HUDEP-2 (cell line): ENCODE results near the gene PLXNB3.
A peak's percentile ranks its signal among the peaks of the same experiment; 100 is the strongest.

Experiments
- DNase-seq, 76 experiments: peaks; one replicate each; lab custom pipeline; 2025; ENCODE audit not compliant: unreplicated experiment in 76 of 76; lab: John Stamatoyannopoulos, UW

PLXNB3 gene

GRCh38 chrX:153750127-153750774 lies 13.8 kb upstream of the PLXNB3 start:
- DNase-seq = no peak

- DNase-seq = no peak
Measured at GRCh38 chrX:153755136-153755535, 8.9 kb upstream of the PLXNB3 start.

GRCh38 chrX:153761863-153762262 lies 2.2 kb upstream of the PLXNB3 start:
- DNase-seq = no peak

- DNase-seq = no peak
Measured at GRCh38 chrX:153762626-153763173, 1.3 kb upstream of the PLXNB3 start.

GRCh38 chrX:153763298-153763932 lies 634 bp upstream of the PLXNB3 start:
- no peak for DNase-seq

- DNase-seq = no peak
Measured at GRCh38 chrX:153764786-153765137, 713 bp downstream of the PLXNB3 start.

- DNase-seq = peak in 69 of 76 experiments; percentile 2 to 71 (median 40)
Measured at GRCh38 chrX:153765138-153766079, 1.4 kb downstream of the PLXNB3 start.

- DNase-seq = peak in 64 of 76 experiments; percentile 0 to 76 (median 34)
Measured at GRCh38 chrX:153766098-153766817, 2.2 kb downstream of the PLXNB3 start.

- no peak for DNase-seq
Measured at GRCh38 chrX:153766871-153767673, 3.0 kb downstream of the PLXNB3 start.

- no peak for DNase-seq
Measured at GRCh38 chrX:153767674-153768055, 3.6 kb downstream of the PLXNB3 start.

- DNase-seq = no peak
Measured at GRCh38 chrX:153768311-153769157, 4.5 kb downstream of the PLXNB3 start.

GRCh38 chrX:153769158-153769864 lies 5.3 kb downstream of the PLXNB3 start:
- no peak for DNase-seq

- DNase-seq = no peak
Measured at GRCh38 chrX:153769865-153770600, 6.0 kb downstream of the PLXNB3 start.

GRCh38 chrX:153770601-153771414 lies 6.8 kb downstream of the PLXNB3 start:
- DNase-seq = no peak

GRCh38 chrX:153771415-153772315 lies 7.6 kb downstream of the PLXNB3 start:
- no peak for DNase-seq
